Cardiac fibroblast (primary cell): ENCODE data around the gene SLC29A4.
"Not testable (repeated sequence)": the region's sequence is repeated elsewhere in the genome, so short reads cannot be mapped to it uniquely, and the experiment has no call there.

Experiments used
- DNase-seq, 2 donors: peaks; one replicate each; pipeline versions ENCODE4 v3.0.0 to v3.0.0-alpha.2; 2010; ENCODE audit warnings: low read depth in 2 of 2
- H3K4me3 ChIP-seq, 2 donors: replicated peaks in 1 of 2; 1 replicate in 1 of 2; 2 replicates in 1 of 2; pipeline ENCODE4 v1.5.1; 2011; ENCODE audit warnings: low read depth in 2 of 2, low read length in 2 of 2, mild to moderate bottlenecking in 2 of 2, moderate library complexity in 1 of 2
- CTCF ChIP-seq: IDR thresholded peaks from one replicate; pipeline ENCODE4 v1.5.1; 2011; ENCODE audit warnings: low read depth, mild to moderate bottlenecking, low read length, inconsistent platforms

SLC29A4 gene

GRCh38 chr7:5291301-5291700 lies 8.6 kb downstream of the SLC29A4 start:
- no peak for TF ChIP-seq CTCF
- H3K4me3 ChIP-seq: no peak overlapping the region
- no peak for DNase-seq

GRCh38 chr7:5291711-5292335 lies 9.1 kb downstream of the SLC29A4 start:
- DNase-seq, H3K4me3 ChIP-seq: not testable (repeated sequence)

- H3K4me3 ChIP-seq: no peak overlapping the region
- TF ChIP-seq CTCF: no peak
- DNase-seq: no peak
Observed at GRCh38 chr7:5294169-5294987, 11.6 kb downstream of the SLC29A4 start.

- DNase-seq: no peak
- H3K4me3 ChIP-seq: no peak overlapping the region
- no peak for TF ChIP-seq CTCF
Observed at GRCh38 chr7:5295039-5296014, 12.6 kb downstream of the SLC29A4 start.

GRCh38 chr7:5296015-5296610 lies 13.4 kb downstream of the SLC29A4 start:
- H3K4me3 ChIP-seq: no peak overlapping the region
- TF ChIP-seq CTCF: no peak
- DNase-seq: no peak

- no peak for DNase-seq
- H3K4me3 ChIP-seq: no peak overlapping the region
- no peak for TF ChIP-seq CTCF
Observed at GRCh38 chr7:5296611-5297226, 14.0 kb downstream of the SLC29A4 start.
